Panc1 (cell line): ENCODE results near the gene EIF4E. TPM values are rescaled to one million over a fixed set of nuclear protein-coding genes. Genes with fewer than 3 reads are reported as not detected.

Experiments
- ATAC-seq: fragments of 200-7000 bp; cut with Tn5 transposase; 2 replicates; pipeline ENCODE4 v1.9.1; 2020; ENCODE audit warnings: mild to moderate bottlenecking, moderate library complexity
- BruUV-seq: library from RNA; stranded (reverse); fragments of 400-500 nt; replicated peaks from 2 replicates; lab custom pipeline; 2021; lab: Mats Ljungman, UMichigan
- CTCF ChIA-PET: fragments of 300-600 bp; sonication (Branson Sonifier 250); formaldehyde crosslinking; loops from one replicate; lab custom pipeline; 2022; ENCODE audit warnings: antibody characterized with exemption; lab: Charles Lee
- POLR2A ChIA-PET: fragments of 300-600 bp; sonication (Branson Sonifier 250); formaldehyde crosslinking; loops from one replicate; lab custom pipeline; 2022; ENCODE audit warnings: antibody characterized with exemption; lab: Charles Lee
- DNase-seq: peaks from one replicate; pipeline ENCODE4 v3.0.0-alpha.2; 2010; ENCODE audit warnings: low read depth, low spot score
- H3K27ac ChIP-seq: 2 replicates; pipeline ENCODE4 v1.5.1; 2011; ENCODE audit warnings: mild to moderate bottlenecking, low read length, inconsistent platforms
- H3K27me3 ChIP-seq: fragments of 200-500 bp; sonication (Bioruptor generic); 2 replicates; pipeline ENCODE4 v1.6.0; 2014; ENCODE audit warnings: low read length, inconsistent platforms; ENCODE audit not compliant: control insufficient read depth, insufficient read depth
- H3K36me3 ChIP-seq: fragments of 200-500 bp; sonication (Bioruptor generic); 2 replicates; pipeline ENCODE4 v1.5.1; 2014; ENCODE audit warnings: inconsistent platforms, mild to moderate bottlenecking, low read length, moderate library complexity; ENCODE audit not compliant: control insufficient read depth, insufficient read depth
- H3K4me1 ChIP-seq: 2 replicates; pipeline ENCODE4 v1.5.1; 2011; ENCODE audit warnings: inconsistent platforms, mild to moderate bottlenecking, low read length, moderate library complexity; ENCODE audit not compliant: control insufficient read depth, insufficient read depth
- H3K4me3 ChIP-seq, 2 experiments: 2 replicates each; pipeline ENCODE4 v1.5.1; 2011 to 2012; ENCODE audit warnings: low read depth in 2 of 2, low read length in 2 of 2, mild to moderate bottlenecking in 2 of 2, inconsistent platforms in 1 of 2, moderate library complexity in 1 of 2
- H3K9me3 ChIP-seq: fragments of 200-500 bp; sonication (Bioruptor generic); 2 replicates; pipeline ENCODE4 v1.5.1; 2014; ENCODE audit warnings: low read depth, mild to moderate bottlenecking, inconsistent platforms, low read length, moderate library complexity; ENCODE audit not compliant: control insufficient read depth, insufficient read depth
- CTCF ChIP-seq: fragments of 450-650 bp; IDR thresholded peaks from 2 replicates; pipeline ENCODE4 v1.5.1; 2017; ENCODE audit warnings: mild to moderate bottlenecking
- POLR2AphosphoS5 ChIP-seq: IDR thresholded peaks from 2 replicates; pipeline ENCODE4 v1.6.1; 2012; ENCODE audit warnings: mild to moderate bottlenecking, low read depth, low read length, moderate library complexity
- SIN3A ChIP-seq: IDR thresholded peaks from 2 replicates; pipeline ENCODE4 v1.6.1; 2012; ENCODE audit warnings: low read depth, mild to moderate bottlenecking, low read length, moderate library complexity, borderline replicate concordance; ENCODE audit not compliant: insufficient read depth
- TCF7L2 ChIP-seq: IDR thresholded peaks from 2 replicates; pipeline ENCODE4 v1.6.1; 2011; ENCODE audit warnings: mild to moderate bottlenecking, low read depth, low read length, inconsistent platforms
- in situ Hi-C: cut with HindIII; loops from 2 replicates; pipeline ENCODE4 v1.10.0; 2016; ENCODE audit warnings: low sequenced_read_pairs, low pct_unique_long_range_greater_than_20kb
- intact Hi-C: fragments of 100-400 bp; cut with micrococcal nuclease; formaldehyde crosslinking; loops from one replicate; pipeline ENCODE4 v1.10.0; 2022; ENCODE audit not compliant: unreplicated experiment
- total RNA-seq: library from RNA; stranded (reverse); gene quantifications from one replicate; pipeline ENCODE4 v1.2.1, GENCODE V29; 2021; ENCODE audit not compliant: unreplicated experiment
- TF ChIP-seq, protein P1 (sequence below), 2 experiments: IDR thresholded peaks; 2 replicates each; pipeline ENCODE4 v1.6.1; 2011 to 2012; ENCODE audit warnings: low read depth in 2 of 2, control low read depth in 1 of 2, low read length in 1 of 2, mild to moderate bottlenecking in 1 of 2, moderate library complexity in 1 of 2; ENCODE audit not compliant: insufficient read depth in 1 of 2

The EIF4E gene
- total RNA-seq, 1 experiment from 2014 or later: 89.7 TPM

DNA sequence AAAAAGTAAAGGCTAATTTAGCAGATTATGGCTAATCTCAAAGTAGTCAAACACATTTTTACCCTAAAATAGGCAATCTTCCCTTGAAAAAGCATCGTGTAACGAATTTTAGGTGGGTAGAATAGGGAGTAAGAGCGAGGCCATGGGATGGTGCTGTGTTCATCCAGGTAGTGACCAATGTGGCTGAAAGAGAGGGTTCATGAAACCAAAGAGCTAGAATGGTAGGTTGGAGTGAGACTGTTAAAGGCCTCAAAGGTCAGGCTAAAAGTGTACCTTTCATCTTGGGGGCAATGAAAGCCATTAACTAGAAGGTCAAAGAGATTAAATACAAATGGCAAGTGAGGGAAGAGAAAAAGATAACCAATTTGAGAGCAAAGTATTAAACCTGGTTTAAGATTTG is 23.6 kb downstream of the EIF4E start:
- no peak overlapping the region for H3K4me3 ChIP-seq
- TF ChIP-seq POLR2AphosphoS5 (no peak), CTCF (no peak), TCF7L2 (no peak), SIN3A (no peak)
- TF ChIP-seq, protein P1, sequence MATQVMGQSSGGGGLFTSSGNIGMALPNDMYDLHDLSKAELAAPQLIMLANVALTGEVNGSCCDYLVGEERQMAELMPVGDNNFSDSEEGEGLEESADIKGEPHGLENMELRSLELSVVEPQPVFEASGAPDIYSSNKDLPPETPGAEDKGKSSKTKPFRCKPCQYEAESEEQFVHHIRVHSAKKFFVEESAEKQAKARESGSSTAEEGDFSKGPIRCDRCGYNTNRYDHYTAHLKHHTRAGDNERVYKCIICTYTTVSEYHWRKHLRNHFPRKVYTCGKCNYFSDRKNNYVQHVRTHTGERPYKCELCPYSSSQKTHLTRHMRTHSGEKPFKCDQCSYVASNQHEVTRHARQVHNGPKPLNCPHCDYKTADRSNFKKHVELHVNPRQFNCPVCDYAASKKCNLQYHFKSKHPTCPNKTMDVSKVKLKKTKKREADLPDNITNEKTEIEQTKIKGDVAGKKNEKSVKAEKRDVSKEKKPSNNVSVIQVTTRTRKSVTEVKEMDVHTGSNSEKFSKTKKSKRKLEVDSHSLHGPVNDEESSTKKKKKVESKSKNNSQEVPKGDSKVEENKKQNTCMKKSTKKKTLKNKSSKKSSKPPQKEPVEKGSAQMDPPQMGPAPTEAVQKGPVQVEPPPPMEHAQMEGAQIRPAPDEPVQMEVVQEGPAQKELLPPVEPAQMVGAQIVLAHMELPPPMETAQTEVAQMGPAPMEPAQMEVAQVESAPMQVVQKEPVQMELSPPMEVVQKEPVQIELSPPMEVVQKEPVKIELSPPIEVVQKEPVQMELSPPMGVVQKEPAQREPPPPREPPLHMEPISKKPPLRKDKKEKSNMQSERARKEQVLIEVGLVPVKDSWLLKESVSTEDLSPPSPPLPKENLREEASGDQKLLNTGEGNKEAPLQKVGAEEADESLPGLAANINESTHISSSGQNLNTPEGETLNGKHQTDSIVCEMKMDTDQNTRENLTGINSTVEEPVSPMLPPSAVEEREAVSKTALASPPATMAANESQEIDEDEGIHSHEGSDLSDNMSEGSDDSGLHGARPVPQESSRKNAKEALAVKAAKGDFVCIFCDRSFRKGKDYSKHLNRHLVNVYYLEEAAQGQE (IDR thresholded peaks at IDR 0.05; ENCODE audit: insufficient read depth in 1 of 2, low read depth in 2 of 2, low read length in 1 of 2): no peak
- DNase-seq (no peak), ATAC-seq (no peak)
- CTCF ChIA-PET: interaction anchor here (0.6 kb wide), 1 partner anchor 471 kb away, joined by 7 read pairs; no protein-coding TSS in a partner anchor
- POLR2A ChIA-PET: no interaction called here
- H3K27ac ChIP-seq: no peak overlapping the region
- H3K27me3 ChIP-seq: no peaks in the 10 kb centered on the region
- H3K4me1 ChIP-seq: peaks cover 22% of the 10 kb centered on the region
- no TSS peak for BruUV-seq
- intact Hi-C loops (no loop called here), in situ Hi-C loops (no loop called here)
- H3K9me3 ChIP-seq: no peaks in the 10 kb centered on the region
- H3K36me3 ChIP-seq: peaks cover 5% of the 10 kb centered on the region; the same call in 1 of the 2 replicates

DNA sequence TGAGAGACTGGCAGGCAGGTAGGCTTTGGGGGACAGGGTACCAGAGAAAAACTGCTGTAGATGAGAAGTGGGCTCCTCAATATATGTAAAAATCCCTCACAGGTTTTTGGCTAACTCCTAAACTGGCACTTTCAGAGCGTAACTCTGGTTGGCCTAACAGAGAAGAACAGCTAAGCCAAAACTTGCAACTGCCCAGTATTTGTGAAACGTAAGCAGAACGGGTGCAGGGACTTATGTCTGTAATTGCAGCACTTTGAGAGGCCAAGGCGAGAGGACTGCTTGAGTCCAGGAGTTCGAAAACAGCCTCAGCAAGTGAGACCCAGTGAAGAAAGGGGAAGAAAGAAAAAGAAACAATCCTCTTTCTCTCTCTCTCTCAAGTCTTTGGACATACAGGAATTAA is 25.0 kb downstream of the EIF4E start:
- H3K4me1 ChIP-seq: peaks cover 13% of the 10 kb centered on the region
- POLR2A ChIA-PET: no interaction called here
- ATAC-seq: no peak

More for the DNA sequence above, 25.0 kb downstream of the EIF4E start:
- Histone ChIP-seq H3K27me3 (no peaks in the 10 kb centered on the region), H3K9me3 (no peaks in the 10 kb centered on the region), H3K36me3 (peaks cover 10% of the 10 kb centered on the region; the same call in 1 of the 2 replicates), H3K4me3 (no peak overlapping the region), H3K27ac (no peak overlapping the region)
- in situ Hi-C loops (no loop called here), intact Hi-C loops (no loop called here)
- DNase-seq: no peak
- CTCF ChIA-PET: no interaction called here
- TF ChIP-seq POLR2AphosphoS5: no peak
- no peak for TF ChIP-seq TCF7L2
- TF ChIP-seq SIN3A: no peak
- TF ChIP-seq, protein P1 (IDR thresholded peaks at IDR 0.05; ENCODE audit: insufficient read depth in 1 of 2, low read depth in 2 of 2, low read length in 1 of 2): no peak
- TF ChIP-seq CTCF: no peak
- BruUV-seq: no TSS peak
